NCI-H2107 treated with DMSO at 0.1 percent for 48 hours (cell line): ENCODE measurements around the gene SKA2.
"Not testable (repeated sequence)": the region's sequence is repeated elsewhere in the genome, so short reads cannot be mapped to it uniquely, and the experiment has no call there.

ENCODE experiments used
- DNase-seq: peaks from one replicate; lab custom pipeline; 2025; ENCODE audit not compliant: unreplicated experiment; lab: John Stamatoyannopoulos, UW

Gene SKA2

GRCh38 chr17:59105852-59106462 is 49.0 kb downstream of the SKA2 start:
- peak; percentile 43 for DNase-seq

- DNase-seq: no peak
These were observed 53.8 kb downstream of the SKA2 start for GRCh38 chr17:59101178-59101577.

GRCh38 chr17:59097876-59098275 is 57.1 kb downstream of the SKA2 start:
- no peak for DNase-seq

GRCh38 chr17:59094861-59095530 is 60.0 kb downstream of the SKA2 start:
- DNase-seq: no peak

- no peak for DNase-seq
These were observed 61.2 kb downstream of the SKA2 start for GRCh38 chr17:59093702-59094231.

GRCh38 chr17:59093145-59093701 is 61.8 kb downstream of the SKA2 start:
- no peak for DNase-seq

DNA sequence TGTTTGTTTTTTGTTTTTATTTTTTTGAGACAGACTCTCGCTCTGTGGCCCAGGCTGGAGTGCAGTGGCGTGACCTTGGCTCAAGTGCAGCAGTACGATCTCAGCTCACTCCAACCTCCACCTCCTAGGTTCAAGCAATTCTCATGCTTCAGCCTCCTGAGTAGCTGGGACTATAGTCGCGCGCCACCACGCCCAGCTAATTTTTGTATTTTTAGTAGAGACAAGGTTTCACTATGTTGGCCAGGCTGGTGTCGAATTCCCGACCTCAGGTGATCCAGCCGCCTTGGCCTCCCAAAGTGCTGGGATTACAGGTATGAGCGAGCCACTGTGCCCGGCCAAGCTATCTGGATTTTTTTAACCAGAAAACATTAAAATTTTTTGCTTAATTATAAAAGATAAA is 64.4 kb downstream of the SKA2 start:
- not testable (repeated sequence) for DNase-seq

- DNase-seq: no peak
These were observed 70.8 kb downstream of the SKA2 start for GRCh38 chr17:59084154-59084553.

DNA sequence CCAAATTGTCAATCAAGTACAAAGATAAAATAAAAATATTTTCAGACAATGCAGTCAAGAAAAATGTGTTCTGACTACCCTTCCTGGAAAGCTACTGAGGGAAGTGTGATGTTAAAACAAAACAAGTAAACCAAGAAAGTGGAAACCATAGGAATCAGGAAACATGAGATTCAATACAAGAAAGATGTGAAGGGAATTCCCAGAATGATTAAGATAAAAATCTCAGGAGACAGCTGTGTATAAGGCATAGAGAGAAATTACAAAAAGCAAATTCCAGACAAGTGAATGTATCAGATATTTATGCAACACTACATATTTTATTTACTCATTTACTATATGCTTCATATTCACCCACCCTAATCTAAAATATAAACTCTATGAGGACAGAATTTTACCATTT is 80.5 kb downstream of the SKA2 start:
- DNase-seq: no peak

DNA sequence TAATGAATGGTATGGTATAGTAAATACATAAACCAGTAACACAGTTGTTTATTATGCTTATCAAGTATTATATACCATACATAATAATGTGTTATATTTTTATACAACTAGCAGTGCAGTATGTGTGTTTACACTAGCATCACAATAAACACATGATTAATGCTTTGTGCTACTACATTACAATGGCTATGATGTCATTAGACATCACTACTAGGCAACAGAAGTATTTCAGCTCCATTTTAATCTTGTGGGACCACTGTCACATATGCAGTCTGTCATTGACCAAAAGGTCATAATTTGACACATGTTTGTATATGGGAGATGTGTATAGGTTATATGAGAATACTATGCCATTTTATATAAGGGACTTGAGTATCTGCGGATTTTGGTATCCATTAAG is 81.0 kb downstream of the SKA2 start:
- no peak for DNase-seq

DNA sequence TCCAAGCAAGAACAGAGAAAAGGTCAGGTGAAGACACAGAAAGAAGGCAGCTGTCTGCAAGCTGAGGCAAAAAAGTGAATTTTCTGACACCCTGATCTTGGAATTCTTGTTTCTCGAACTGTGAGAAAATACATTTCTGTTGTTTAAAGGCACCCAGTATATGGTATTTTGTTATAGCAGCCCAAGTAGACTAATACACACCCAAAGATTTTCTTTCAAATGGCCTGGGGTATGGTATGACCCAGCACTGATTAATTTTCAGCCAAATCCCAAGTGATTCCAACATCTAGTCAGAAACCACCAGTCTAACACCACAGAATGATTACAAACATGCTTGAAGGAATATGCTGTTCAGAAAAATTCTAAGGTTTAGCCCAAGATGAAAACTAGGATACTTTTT is 85.1 kb downstream of the SKA2 start:
- no peak for DNase-seq

GRCh38 chr17:59067756-59068155 is 87.2 kb downstream of the SKA2 start:
- no peak for DNase-seq

DNA sequence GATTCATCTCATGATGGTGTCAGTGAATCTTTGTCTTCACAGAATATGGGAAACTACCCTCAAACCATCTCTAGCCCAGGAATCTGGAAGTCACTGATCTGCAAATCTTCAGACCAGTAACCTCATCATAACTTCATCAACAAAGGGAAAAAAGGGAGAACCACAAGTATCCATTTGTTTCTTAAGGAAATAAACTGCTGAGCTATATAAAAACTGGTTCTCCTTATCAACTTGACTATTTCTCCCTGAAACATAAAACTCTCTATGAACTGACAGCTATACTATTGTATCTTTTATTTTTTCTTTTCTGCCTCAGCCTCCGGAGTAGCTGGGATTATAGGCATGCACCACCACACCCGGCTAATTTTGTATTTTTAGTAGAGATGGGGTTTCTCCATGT is 87.6 kb downstream of the SKA2 start:
- DNase-seq: no peak

- DNase-seq: no peak
These were observed 92.5 kb downstream of the SKA2 start for GRCh38 chr17:59062509-59062908.
